Neuron (in vitro differentiated cells): ENCODE measurements around the gene ALG6.
A peak's percentile ranks its signal among the peaks of the same experiment; 100 is the strongest.
"Not testable (repeated sequence)": the region's sequence is repeated elsewhere in the genome, so short reads cannot be mapped to it uniquely, and the experiment has no call there.

ENCODE experiments used
- H2AFZ ChIP-seq: one replicate; pipeline ENCODE4 v1.6.1; 2013; ENCODE audit warnings: low read depth, mild to moderate bottlenecking, inconsistent platforms, low read length, moderate library complexity
- H3K27me3 ChIP-seq: one replicate; pipeline ENCODE4 v1.6.1; 2013; ENCODE audit warnings: low read length; ENCODE audit not compliant: insufficient read depth
- H3K36me3 ChIP-seq: one replicate; pipeline ENCODE4 v1.6.1; 2013; ENCODE audit warnings: low read length; ENCODE audit not compliant: insufficient read depth
- H3K4me1 ChIP-seq: one replicate; pipeline ENCODE4 v1.6.1; 2013; ENCODE audit warnings: low read length; ENCODE audit not compliant: insufficient read depth
- H3K4me3 ChIP-seq: 2 replicates; pipeline ENCODE4 v1.5.1; 2013; ENCODE audit warnings: mild to moderate bottlenecking, low read length, moderate library complexity
- H3K9me3 ChIP-seq: one replicate; pipeline ENCODE4 v1.6.1; 2013; ENCODE audit warnings: low read length

ALG6 gene

GRCh38 chr1:63350320-63350719 is 17.1 kb upstream of the ALG6 start:
- Histone ChIP-seq H3K4me3 (no peak overlapping the region), H3K9me3 (no peaks in the 10 kb centered on the region), H3K36me3 (no peaks in the 10 kb centered on the region), H2AFZ (no peak overlapping the region), H3K4me1 (no peaks in the 10 kb centered on the region), H3K27me3 (peaks cover 23% of the 10 kb centered on the region)

- Histone ChIP-seq H3K4me1 (no peaks in the 10 kb centered on the region), H3K36me3 (no peaks in the 10 kb centered on the region), H3K4me3 (no peak overlapping the region), H3K9me3 (no peaks in the 10 kb centered on the region), H2AFZ (no peak overlapping the region), H3K27me3 (peaks cover 28% of the 10 kb centered on the region)
Measured at GRCh38 chr1:63352736-63353135, 14.7 kb upstream of the ALG6 start.

GRCh38 chr1:63356234-63356633 is 11.2 kb upstream of the ALG6 start:
- H3K27me3 ChIP-seq = peaks cover 19% of the 10 kb centered on the region
- H3K36me3 ChIP-seq, H2AFZ ChIP-seq, H3K4me3 ChIP-seq, H3K4me1 ChIP-seq, H3K9me3 ChIP-seq: not testable (repeated sequence)

GRCh38 chr1:63359561-63359960 is 7.9 kb upstream of the ALG6 start:
- Histone ChIP-seq H3K4me3 (no peak overlapping the region), H3K27me3 (peaks cover 9% of the 10 kb centered on the region), H3K36me3 (no peaks in the 10 kb centered on the region), H3K9me3 (no peaks in the 10 kb centered on the region), H2AFZ (no peak overlapping the region), H3K4me1 (no peaks in the 10 kb centered on the region)

GRCh38 chr1:63362073-63362472 is 5.4 kb upstream of the ALG6 start:
- no peak overlapping the region for H3K4me3 ChIP-seq

GRCh38 chr1:63362578-63362977 is 4.8 kb upstream of the ALG6 start:
- Histone ChIP-seq H2AFZ (no peak overlapping the region), H3K4me3 (no peak overlapping the region), H3K9me3 (no peaks in the 10 kb centered on the region)

More at GRCh38 chr1:63362073-63362472, 5.4 kb upstream of the ALG6 start:
- H3K4me1 ChIP-seq = no peaks in the 10 kb centered on the region
- H3K9me3 ChIP-seq = no peaks in the 10 kb centered on the region
- H3K36me3 ChIP-seq = no peaks in the 10 kb centered on the region
- H3K27me3 ChIP-seq = no peaks in the 10 kb centered on the region
- H2AFZ ChIP-seq = no peak overlapping the region

GRCh38 chr1:63363014-63363413 is 4.4 kb upstream of the ALG6 start:
- H3K9me3 ChIP-seq = no peaks in the 10 kb centered on the region
- no peaks in the 10 kb centered on the region for H3K36me3 ChIP-seq
- H3K27me3 ChIP-seq = no peaks in the 10 kb centered on the region
- H2AFZ ChIP-seq = no peak overlapping the region
- no peak overlapping the region for H3K4me3 ChIP-seq
- no peaks in the 10 kb centered on the region for H3K4me1 ChIP-seq

More at GRCh38 chr1:63362578-63362977, 4.8 kb upstream of the ALG6 start:
- Histone ChIP-seq H3K27me3 (no peaks in the 10 kb centered on the region), H3K36me3 (no peaks in the 10 kb centered on the region), H3K4me1 (no peaks in the 10 kb centered on the region)

GRCh38 chr1:63366908-63367214 is 566 bp upstream of the ALG6 start:
- peaks cover 5% of the 10 kb centered on the region for H3K36me3 ChIP-seq
- H3K9me3 ChIP-seq = no peaks in the 10 kb centered on the region
- H2AFZ ChIP-seq = peak overlapping the region; percentile 84
- peak overlapping the region; percentile 81 for H3K4me3 ChIP-seq
- H3K27me3 ChIP-seq = no peaks in the 10 kb centered on the region
- no peaks in the 10 kb centered on the region for H3K4me1 ChIP-seq

- Histone ChIP-seq H3K9me3 (no peaks in the 10 kb centered on the region), H3K4me3 (peak overlapping the region; percentile 81), H2AFZ (peak overlapping the region; percentile 84), H3K27me3 (no peaks in the 10 kb centered on the region), H3K4me1 (no peaks in the 10 kb centered on the region), H3K36me3 (peaks cover 9% of the 10 kb centered on the region)
Measured at GRCh38 chr1:63368131-63368530, 704 bp downstream of the ALG6 start.

GRCh38 chr1:63379583-63379982 is 12.2 kb downstream of the ALG6 start:
- Histone ChIP-seq H3K27me3 (no peaks in the 10 kb centered on the region), H3K36me3 (peaks cover 11% of the 10 kb centered on the region), H3K9me3 (peaks cover 5% of the 10 kb centered on the region), H3K4me3 (no peak overlapping the region), H2AFZ (no peak overlapping the region), H3K4me1 (no peaks in the 10 kb centered on the region)

GRCh38 chr1:63381741-63382140 is 14.3 kb downstream of the ALG6 start:
- Histone ChIP-seq H3K27me3 (no peaks in the 10 kb centered on the region), H2AFZ (no peak overlapping the region), H3K4me1 (no peaks in the 10 kb centered on the region), H3K36me3 (peaks cover 4% of the 10 kb centered on the region), H3K4me3 (no peak overlapping the region), H3K9me3 (peaks cover 4% of the 10 kb centered on the region)

GRCh38 chr1:63401945-63402344 is 34.5 kb downstream of the ALG6 start:
- H3K36me3 ChIP-seq = peaks cover 9% of the 10 kb centered on the region
- no peak overlapping the region for H2AFZ ChIP-seq
- no peak overlapping the region for H3K4me3 ChIP-seq
- no peaks in the 10 kb centered on the region for H3K4me1 ChIP-seq
- H3K27me3 ChIP-seq = no peaks in the 10 kb centered on the region
- H3K9me3 ChIP-seq = peaks cover 1% of the 10 kb centered on the region

GRCh38 chr1:63403386-63403785 is 36.0 kb downstream of the ALG6 start:
- no peak overlapping the region for H3K4me3 ChIP-seq
- no peaks in the 10 kb centered on the region for H3K27me3 ChIP-seq
- H3K9me3 ChIP-seq = peaks cover 1% of the 10 kb centered on the region
- peaks cover 6% of the 10 kb centered on the region for H3K36me3 ChIP-seq
- no peaks in the 10 kb centered on the region for H3K4me1 ChIP-seq
- H2AFZ ChIP-seq = no peak overlapping the region

- H3K36me3 ChIP-seq = peaks cover 6% of the 10 kb centered on the region
- no peak overlapping the region for H3K4me3 ChIP-seq
Measured at GRCh38 chr1:63405021-63405420, 37.6 kb downstream of the ALG6 start.

More at GRCh38 chr1:63405021-63405420, 37.6 kb downstream of the ALG6 start:
- Histone ChIP-seq H3K27me3 (no peaks in the 10 kb centered on the region), H3K4me1 (no peaks in the 10 kb centered on the region), H2AFZ (no peak overlapping the region), H3K9me3 (no peaks in the 10 kb centered on the region)
